HCT116 (cell line): ENCODE results near the gene NRP1. TPM values are rescaled to one million over a fixed set of nuclear protein-coding genes. Genes with fewer than 3 reads are reported as not detected.

Experiments
- ATAC-seq: fragments of 200-7000 bp; cut with Tn5 transposase; 2 replicates; pipeline ENCODE4 v1.9.1; 2020; ENCODE audit warnings: mild to moderate bottlenecking, moderate library complexity
- BruUV-seq: library from RNA; stranded (reverse); fragments of 400-500 nt; replicated peaks from 2 replicates; lab custom pipeline; 2021; lab: Mats Ljungman, UMichigan
- CTCF ChIA-PET: fragments of 300-600 bp; sonication (Branson Sonifier 250); formaldehyde crosslinking; loops from one replicate; lab custom pipeline; 2021; ENCODE audit warnings: antibody characterized with exemption; lab: Charles Lee
- POLR2A ChIA-PET: fragments of 300-600, 350-600 bp; sonication (Branson Sonifier 250); formaldehyde crosslinking; loops from one replicate; lab custom pipeline; 2021; ENCODE audit warnings: antibody characterized with exemption; lab: Charles Lee
- RAD21 ChIA-PET, 2 experiments: fragments of 300-600 bp; sonication (Branson Sonifier 250); formaldehyde crosslinking; loops; one replicate each; lab custom pipeline; 2023; ENCODE audit warnings: low total read pairs in 2 of 2; ENCODE audit not compliant: uncharacterized antibody in 2 of 2, unreplicated experiment in 2 of 2, low non-redundant PET in 1 of 2; lab: Charles Lee
- DNase-seq: peaks from one replicate; pipeline ENCODE4 v3.0.0-alpha.2; 2010; ENCODE audit warnings: low read depth, low spot score
- H2AFZ ChIP-seq: fragments of 200-600 bp; shearing (Covaris generic), sonication (generic); 2 replicates; pipeline ENCODE4 v1.6.1; 2017; ENCODE audit warnings: low read depth, mixed run types, mixed read lengths, antibody characterized with exemption, low read length; ENCODE audit not compliant: poor library complexity, severe bottlenecking
- H3K27ac ChIP-seq: 2 replicates; pipeline ENCODE4 v1.5.1; 2012; ENCODE audit warnings: low read depth, low read length
- H3K27me3 ChIP-seq: fragments of 200-600 bp; sonication (generic); 2 replicates; pipeline ENCODE4 v1.6.1; 2016; ENCODE audit warnings: mixed run types, low read length, mixed read lengths; ENCODE audit not compliant: insufficient read depth
- H3K36me3 ChIP-seq, 2 experiments: fragments of 200-500 bp in 1 of 2; fragments of 200-600 bp in 1 of 2; sonication (Bioruptor generic) in 1 of 2; sonication (generic) in 1 of 2; 2 replicates each; pipeline versions ENCODE4 v1.5.1 to v1.6.1; 2014 to 2016; ENCODE audit warnings: low read length in 2 of 2, inconsistent platforms in 1 of 2, mixed read lengths in 1 of 2, mixed run types in 1 of 2; ENCODE audit not compliant: insufficient read depth in 2 of 2, control insufficient read depth in 1 of 2
- H3K4me1 ChIP-seq, 2 experiments: fragments of 200-600 bp in 1 of 2; sonication (generic) in 1 of 2; 2 replicates each; pipeline versions ENCODE4 v1.5.1 to v1.6.1; 2012 to 2017; ENCODE audit warnings: low read length in 2 of 2, inconsistent platforms in 1 of 2, mild to moderate bottlenecking in 1 of 2, mixed read lengths in 1 of 2, mixed run types in 1 of 2, moderate library complexity in 1 of 2; ENCODE audit not compliant: insufficient read depth in 2 of 2, control insufficient read depth in 1 of 2
- H3K4me2 ChIP-seq: fragments of 200-600 bp; sonication (generic); 2 replicates; pipeline ENCODE4 v1.6.1; 2017; ENCODE audit warnings: mixed run types, low read length, mixed read lengths
- H3K4me3 ChIP-seq, 2 experiments: fragments of 200-600 bp in 1 of 2; sonication (generic) in 1 of 2; replicated peaks in 1 of 2; 2 replicates each; pipeline ENCODE4 v1.5.1; 2011 to 2016; ENCODE audit warnings: low read length in 2 of 2, control low read depth in 1 of 2, low read depth in 1 of 2, mild to moderate bottlenecking in 1 of 2, mixed read lengths in 1 of 2, mixed run types in 1 of 2
- H3K79me2 ChIP-seq: fragments of 200-600 bp; sonication (generic); 2 replicates; pipeline ENCODE4 v1.6.1; 2017; ENCODE audit warnings: mild to moderate bottlenecking, mixed run types, low read length, moderate library complexity, mixed read lengths; ENCODE audit not compliant: insufficient read depth
- H3K9ac ChIP-seq: fragments of 200-600 bp; sonication (generic); 2 replicates; pipeline ENCODE4 v1.6.1; 2016; ENCODE audit warnings: low read length, mixed read lengths
- H3K9me2 ChIP-seq: fragments of 200-600 bp; sonication (generic), shearing (Covaris generic); 2 replicates; pipeline ENCODE4 v1.6.1; 2017; ENCODE audit warnings: mixed run types, mild to moderate bottlenecking, moderate library complexity; ENCODE audit not compliant: insufficient read depth
- H3K9me3 ChIP-seq, 2 experiments: fragments of 200-500 bp in 1 of 2; fragments of 200-600 bp in 1 of 2; sonication (Bioruptor generic) in 1 of 2; sonication (generic) in 1 of 2; 2 replicates each; pipeline ENCODE4 v1.6.1; 2014 to 2017; ENCODE audit warnings: low read length in 2 of 2, mixed read lengths in 2 of 2, inconsistent platforms in 1 of 2, low read depth in 1 of 2, mild to moderate bottlenecking in 1 of 2, mixed run types in 1 of 2, moderate library complexity in 1 of 2; ENCODE audit not compliant: control insufficient read depth in 1 of 2, insufficient read depth in 1 of 2
- H4K20me1 ChIP-seq: fragments of 200-600 bp; sonication (generic), shearing (Covaris generic); 2 replicates; pipeline ENCODE4 v1.6.1; 2017; ENCODE audit warnings: mixed run types, mild to moderate bottlenecking, moderate library complexity; ENCODE audit not compliant: insufficient read depth
- CEBPB ChIP-seq: IDR thresholded peaks from 2 replicates; pipeline ENCODE4 v1.6.1; 2012; ENCODE audit warnings: low read depth
- EGR1 ChIP-seq: IDR thresholded peaks from 2 replicates; pipeline ENCODE4 v1.6.1; 2012; ENCODE audit warnings: low read depth
- EZH2 ChIP-seq: fragments of 200-600 bp; sonication (generic); IDR thresholded peaks from 2 replicates; pipeline ENCODE4 v1.6.1; 2017; ENCODE audit warnings: antibody characterized with exemption, mixed run types
- EZH2phosphoT487 ChIP-seq: fragments of 200-600 bp; IDR thresholded peaks from 2 replicates; pipeline ENCODE4 v1.6.1; 2018; ENCODE audit warnings: antibody characterized with exemption, borderline replicate concordance
- FOSL1 ChIP-seq: IDR thresholded peaks from 2 replicates; pipeline ENCODE4 v1.6.1; 2012; ENCODE audit warnings: low read depth
- JUND ChIP-seq: IDR thresholded peaks from 2 replicates; pipeline ENCODE4 v1.6.1; 2012
- MAX ChIP-seq: IDR thresholded peaks from 2 replicates; pipeline ENCODE4 v1.6.1; 2012
- POLR2A ChIP-seq: IDR thresholded peaks from 2 replicates; pipeline ENCODE4 v1.7.0; 2011; ENCODE audit warnings: borderline replicate concordance; ENCODE audit not compliant: insufficient read depth, insufficient read length; ENCODE audit errors: extremely low read depth
- RAD21 ChIP-seq: IDR thresholded peaks from 2 replicates; pipeline ENCODE4 v1.6.1; 2012; ENCODE audit warnings: low read depth, mild to moderate bottlenecking
- REST ChIP-seq: IDR thresholded peaks from 2 replicates; pipeline ENCODE4 v1.6.1; 2012; ENCODE audit warnings: low read depth
- SIN3A ChIP-seq: IDR thresholded peaks from 2 replicates; pipeline ENCODE4 v1.6.1; 2012; ENCODE audit warnings: low read depth
- SP1 ChIP-seq: IDR thresholded peaks from 2 replicates; pipeline ENCODE4 v1.6.1; 2012; ENCODE audit warnings: low read depth
- SRF ChIP-seq: IDR thresholded peaks from 2 replicates; pipeline ENCODE4 v1.6.1; 2012; ENCODE audit warnings: low read depth
- YY1 ChIP-seq: IDR thresholded peaks from 2 replicates; pipeline ENCODE4 v1.6.1; 2011; ENCODE audit warnings: low read length, low read depth, moderate library complexity, mild to moderate bottlenecking; ENCODE audit not compliant: insufficient replicate concordance; ENCODE audit errors: extremely low read depth
- ZBTB33 ChIP-seq: IDR thresholded peaks from 2 replicates; pipeline ENCODE4 v1.6.1; 2011; ENCODE audit warnings: mild to moderate bottlenecking, low read length, moderate library complexity; ENCODE audit not compliant: insufficient replicate concordance; ENCODE audit errors: extremely low read depth
- ZFX ChIP-seq: fragments of 450-650 bp; IDR thresholded peaks from 2 replicates; pipeline ENCODE4 v1.6.1; 2017
- ZNF274 ChIP-seq: fragments of 200-500 bp; sonication (Bioruptor generic); IDR thresholded peaks from 2 replicates; pipeline ENCODE4 v1.6.1; 2014; ENCODE audit warnings: mild to moderate bottlenecking, low read depth, low read length, inconsistent platforms
- intact Hi-C: fragments of 100-400 bp; cut with micrococcal nuclease; formaldehyde crosslinking; loops from 2 replicates; pipeline ENCODE4 v1.10.0; 2022
- total RNA-seq: library from RNA; stranded (reverse); gene quantifications from one replicate; pipeline ENCODE4 v1.2.1, GENCODE V29; 2021; ENCODE audit not compliant: unreplicated experiment
- TF ChIP-seq, protein P1 (sequence below), 3 experiments: fragments of 200-600 bp in 1 of 3; sonication (generic) in 1 of 3; IDR thresholded peaks in 2 of 3; conservative IDR thresholded peaks in 1 of 3; 2 replicates each; pipeline ENCODE4 v1.5.1; 2012 to 2017; ENCODE audit warnings: low read depth in 2 of 3, low read length in 2 of 3, antibody characterized with exemption in 1 of 3, borderline replicate concordance in 1 of 3, control low read depth in 1 of 3, mild to moderate bottlenecking in 1 of 3, mixed read lengths in 1 of 3, mixed run types in 1 of 3, moderate library complexity in 1 of 3; ENCODE audit not compliant: insufficient read depth in 1 of 3
- TF ChIP-seq, protein P2 (sequence below): IDR thresholded peaks from 2 replicates; pipeline ENCODE4 v1.6.1; 2012

Gene NRP1
- total RNA-seq, 1 experiment from 2014 or later = 3.8 TPM

- H3K36me3 ChIP-seq = no peaks in the 10 kb centered on the region
- TF ChIP-seq SIN3A (no peak), MAX (no peak), POLR2A (no peak), SRF (no peak), YY1 (no peak), FOSL1 (no peak), EZH2phosphoT487 (no peak), CEBPB (no peak), REST (no peak), ZFX (no peak), JUND (no peak), ZNF274 (no peak), SP1 (no peak), EGR1 (no peak), RAD21 (no peak), EZH2 (no peak), ZBTB33 (no peak)
- TF ChIP-seq, protein P1, sequence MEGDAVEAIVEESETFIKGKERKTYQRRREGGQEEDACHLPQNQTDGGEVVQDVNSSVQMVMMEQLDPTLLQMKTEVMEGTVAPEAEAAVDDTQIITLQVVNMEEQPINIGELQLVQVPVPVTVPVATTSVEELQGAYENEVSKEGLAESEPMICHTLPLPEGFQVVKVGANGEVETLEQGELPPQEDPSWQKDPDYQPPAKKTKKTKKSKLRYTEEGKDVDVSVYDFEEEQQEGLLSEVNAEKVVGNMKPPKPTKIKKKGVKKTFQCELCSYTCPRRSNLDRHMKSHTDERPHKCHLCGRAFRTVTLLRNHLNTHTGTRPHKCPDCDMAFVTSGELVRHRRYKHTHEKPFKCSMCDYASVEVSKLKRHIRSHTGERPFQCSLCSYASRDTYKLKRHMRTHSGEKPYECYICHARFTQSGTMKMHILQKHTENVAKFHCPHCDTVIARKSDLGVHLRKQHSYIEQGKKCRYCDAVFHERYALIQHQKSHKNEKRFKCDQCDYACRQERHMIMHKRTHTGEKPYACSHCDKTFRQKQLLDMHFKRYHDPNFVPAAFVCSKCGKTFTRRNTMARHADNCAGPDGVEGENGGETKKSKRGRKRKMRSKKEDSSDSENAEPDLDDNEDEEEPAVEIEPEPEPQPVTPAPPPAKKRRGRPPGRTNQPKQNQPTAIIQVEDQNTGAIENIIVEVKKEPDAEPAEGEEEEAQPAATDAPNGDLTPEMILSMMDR (IDR thresholded peaks at IDR 0.05 in 2 of 3, conservative IDR thresholded peaks at IDR 0.05 in 1 of 3; ENCODE audit: borderline replicate concordance in 1 of 3, insufficient read depth in 1 of 3, low read depth in 2 of 3, low read length in 2 of 3) = no peak
- TF ChIP-seq, protein P2, sequence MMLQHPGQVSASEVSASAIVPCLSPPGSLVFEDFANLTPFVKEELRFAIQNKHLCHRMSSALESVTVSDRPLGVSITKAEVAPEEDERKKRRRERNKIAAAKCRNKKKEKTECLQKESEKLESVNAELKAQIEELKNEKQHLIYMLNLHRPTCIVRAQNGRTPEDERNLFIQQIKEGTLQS = no peak
- TF ChIP-seq, all 23 proteins: peak for 0
- RAD21 ChIA-PET = no interaction called here
- no TSS peak for BruUV-seq
- H3K27me3 ChIP-seq = no peaks in the 10 kb centered on the region
- H3K79me2 ChIP-seq = no peaks in the 10 kb centered on the region
- DNase-seq = no peak
- H4K20me1 ChIP-seq = no peaks in the 10 kb centered on the region
- no peak overlapping the region for H3K9ac ChIP-seq
- no peak for ATAC-seq
- peaks cover 35 to 63% of the 10 kb centered on the region in 2 experiments for H3K4me1 ChIP-seq
- CTCF ChIA-PET = interaction anchor here (1.1 kb wide), 1 partner anchor 25 kb away, joined by 3 read pairs; no protein-coding TSS in a partner anchor
- no peaks in the 10 kb centered on the region for H3K9me3 ChIP-seq
- intact Hi-C loops = no loop called here
- no peak overlapping the region for H2AFZ ChIP-seq
- POLR2A ChIA-PET = no interaction called here
- no peaks in the 10 kb centered on the region for H3K9me2 ChIP-seq
- H3K4me2 ChIP-seq = no peak overlapping the region
- H3K4me3 ChIP-seq = no peak overlapping the region
- H3K27ac ChIP-seq = no peak overlapping the region
Observed at GRCh38 chr10:33141251-33141650, 193.2 kb downstream of the NRP1 start.
